ENCODE results near the gene TTC9.
A peak's percentile ranks its signal among the peaks of the same experiment; 100 is the strongest.

TTC9 gene

GRCh38 chr14:70683983-70684382 is 42.3 kb downstream of the TTC9 start:
- no peak for DNase-seq

GRCh38 chr14:70685474-70686197 is 43.9 kb downstream of the TTC9 start:
- DNase-seq: no peak

DNA sequence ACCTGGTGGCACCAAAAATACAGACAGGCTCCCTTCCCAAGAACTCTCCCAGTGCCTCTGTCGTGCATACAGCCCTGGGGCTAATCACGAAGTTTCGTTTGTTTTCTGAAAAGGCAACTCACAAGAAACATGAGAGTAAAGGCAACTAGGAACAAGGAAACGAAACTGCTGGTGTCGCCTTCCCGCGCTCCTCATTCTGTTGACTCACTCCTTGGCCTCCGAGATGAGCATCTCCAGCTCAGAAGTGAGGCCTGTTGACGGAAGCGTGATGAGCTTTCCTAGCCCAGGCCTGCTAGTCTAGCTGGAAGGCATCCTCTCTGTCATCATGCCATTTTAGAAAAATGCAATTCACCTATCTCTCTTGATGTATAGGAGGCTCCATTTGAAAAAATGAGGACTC is 50.5 kb downstream of the TTC9 start:
- no peak for DNase-seq

DNA sequence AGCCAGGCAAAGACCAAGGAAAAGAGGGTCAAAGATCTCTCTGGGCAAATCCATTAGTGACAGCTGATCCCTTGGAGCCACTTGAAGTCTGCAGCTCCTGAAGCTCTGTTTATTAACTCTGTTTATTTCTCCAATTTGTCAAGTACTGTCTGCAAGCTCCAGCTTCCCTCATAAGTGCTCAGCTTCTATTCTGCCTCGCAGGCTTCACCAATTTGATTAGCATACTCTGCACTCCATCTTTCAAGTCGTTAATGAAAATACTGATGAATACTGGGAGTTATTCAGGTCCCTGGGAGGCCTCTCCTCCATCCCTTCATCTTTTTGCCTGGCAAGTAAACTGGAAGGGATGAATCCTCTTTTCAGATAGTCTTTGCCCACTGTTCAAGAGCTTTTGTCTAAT is 54.3 kb downstream of the TTC9 start:
- DNase-seq: no peak

- DNase-seq: no peak
These were observed 56.0 kb downstream of the TTC9 start for GRCh38 chr14:70697701-70698100.

- DNase-seq: no peak
These were observed 56.6 kb downstream of the TTC9 start for GRCh38 chr14:70698288-70698687.

DNA sequence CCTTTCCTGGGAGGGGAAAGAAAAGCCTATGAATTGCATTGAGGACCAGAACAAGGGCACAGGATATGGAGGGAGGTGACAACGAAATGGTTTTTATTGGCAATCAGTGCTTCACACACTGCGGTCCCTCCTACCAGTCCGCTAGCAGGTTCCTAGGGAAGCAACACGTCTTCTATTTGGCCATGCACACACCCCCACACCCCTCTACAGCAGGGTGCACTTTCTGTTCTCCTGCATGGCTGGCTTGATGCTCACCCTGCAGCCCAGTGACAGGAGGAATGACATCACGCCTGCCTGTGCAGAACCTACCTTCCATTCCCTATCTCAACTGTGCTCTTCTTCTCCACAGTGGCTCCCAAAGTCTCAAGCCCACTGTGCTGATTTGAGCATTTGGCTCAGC is 57.9 kb downstream of the TTC9 start:
- DNase-seq: no peak

GRCh38 chr14:70700955-70701585 is 59.4 kb downstream of the TTC9 start:
- DNase-seq: no peak

DNA sequence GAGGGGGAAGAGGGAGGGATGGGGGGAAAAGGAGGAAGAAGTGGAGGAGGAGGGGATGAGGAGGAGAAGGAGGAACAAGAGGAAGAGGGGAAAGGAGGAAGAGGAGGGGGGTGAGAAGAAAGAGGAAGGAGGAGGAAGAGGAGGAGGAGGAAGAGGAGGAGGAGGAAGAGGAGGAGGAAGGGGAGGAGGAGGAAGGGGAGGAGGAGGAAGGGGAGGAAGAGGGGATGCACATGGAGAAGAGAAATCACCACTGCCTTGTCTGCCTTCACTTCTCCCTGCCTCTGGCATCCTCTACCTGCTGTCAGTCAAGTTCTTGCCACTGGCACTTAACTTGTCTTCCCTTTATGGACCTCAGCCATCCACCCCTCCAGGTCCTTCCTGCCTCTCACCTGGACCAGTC is 59.9 kb downstream of the TTC9 start:
- DNase-seq: no peak

DNA sequence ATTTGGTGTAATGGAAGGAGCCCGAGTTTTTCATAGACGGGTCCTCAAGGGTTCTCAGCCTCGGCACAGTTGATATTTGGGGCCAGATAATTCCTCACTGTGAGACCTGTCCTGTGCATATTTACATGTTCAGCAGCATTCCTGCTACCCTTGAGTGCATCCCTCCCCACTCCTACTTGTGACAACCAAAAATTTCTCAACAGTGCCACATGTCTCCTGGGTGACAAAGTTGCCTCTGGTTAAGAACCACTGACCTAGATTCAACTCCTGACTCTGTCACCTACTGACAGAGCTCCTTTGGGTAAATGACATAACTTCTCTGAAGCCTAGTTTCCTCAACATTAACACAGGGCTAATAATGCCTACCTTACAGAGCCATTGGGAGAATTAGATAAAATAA is 60.4 kb downstream of the TTC9 start:
- no peak for DNase-seq

GRCh38 chr14:70703621-70704168 is 62.0 kb downstream of the TTC9 start:
- DNase-seq: peak; percentile 25

- no peak for DNase-seq
These were observed 63.2 kb downstream of the TTC9 start for GRCh38 chr14:70704960-70705359.

DNA sequence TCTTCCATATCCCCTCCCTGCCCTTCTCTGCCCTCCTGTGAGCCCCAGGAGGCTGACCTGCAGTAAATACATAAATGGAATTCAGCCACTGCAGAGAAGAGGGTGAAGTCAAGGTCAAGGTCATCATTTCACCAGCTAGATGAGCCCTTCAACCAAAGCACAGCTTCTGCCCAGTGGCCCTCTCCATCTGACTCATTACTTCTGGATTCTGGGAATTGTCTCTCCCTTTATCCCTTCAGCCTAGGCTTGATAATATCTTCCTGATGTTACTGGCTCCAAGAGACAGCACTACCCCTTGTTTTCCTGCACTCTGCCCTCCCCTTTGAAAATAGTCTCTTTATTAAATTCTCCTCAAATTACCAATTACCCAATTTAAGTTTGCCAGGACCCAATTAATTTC is 64.5 kb downstream of the TTC9 start:
- DNase-seq: no peak

DNA sequence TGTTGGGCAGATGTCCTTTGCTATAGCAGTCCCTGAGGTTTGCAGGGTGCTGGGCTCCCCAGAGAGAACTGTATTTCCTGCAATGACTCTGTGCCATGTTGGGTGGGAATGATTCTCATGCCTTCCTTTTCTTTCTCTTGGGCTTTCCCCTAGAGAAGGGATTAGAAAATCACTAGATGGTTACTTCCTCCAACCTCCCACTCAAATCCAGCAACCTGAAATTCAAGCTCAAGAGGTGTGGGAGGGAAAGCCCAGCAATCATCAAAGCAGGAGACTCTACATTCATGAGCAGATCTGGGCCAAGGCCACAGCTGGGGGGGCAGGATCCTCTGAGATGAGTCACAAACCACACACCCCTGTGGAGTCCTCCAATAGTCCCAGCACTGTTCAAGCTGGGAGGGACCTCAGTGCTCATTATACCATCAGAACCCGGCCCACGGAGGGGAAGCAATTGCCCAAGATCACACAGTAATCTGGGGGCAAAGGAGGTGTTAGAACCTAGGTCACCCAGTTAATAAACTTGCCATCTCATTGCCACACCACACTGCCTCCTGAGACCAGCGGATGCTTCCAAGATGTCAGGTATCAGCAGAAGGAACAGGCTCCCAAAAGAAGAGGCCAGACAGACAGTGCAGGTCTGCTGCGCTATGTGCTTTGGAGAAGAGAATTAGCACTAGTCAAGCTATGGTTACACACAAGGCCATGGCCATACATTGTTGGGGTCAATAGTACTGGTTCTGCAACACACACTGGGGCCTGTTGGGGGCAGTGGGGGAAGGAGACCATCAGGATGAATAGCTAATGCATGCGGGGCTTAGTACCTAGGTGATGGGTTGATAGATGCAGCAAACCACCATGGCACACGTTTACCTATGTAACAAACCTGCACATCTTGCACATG is 65.7 kb downstream of the TTC9 start:
- no peak for DNase-seq

GRCh38 chr14:70708717-70709570 is 67.2 kb downstream of the TTC9 start:
- DNase-seq: no peak

DNA sequence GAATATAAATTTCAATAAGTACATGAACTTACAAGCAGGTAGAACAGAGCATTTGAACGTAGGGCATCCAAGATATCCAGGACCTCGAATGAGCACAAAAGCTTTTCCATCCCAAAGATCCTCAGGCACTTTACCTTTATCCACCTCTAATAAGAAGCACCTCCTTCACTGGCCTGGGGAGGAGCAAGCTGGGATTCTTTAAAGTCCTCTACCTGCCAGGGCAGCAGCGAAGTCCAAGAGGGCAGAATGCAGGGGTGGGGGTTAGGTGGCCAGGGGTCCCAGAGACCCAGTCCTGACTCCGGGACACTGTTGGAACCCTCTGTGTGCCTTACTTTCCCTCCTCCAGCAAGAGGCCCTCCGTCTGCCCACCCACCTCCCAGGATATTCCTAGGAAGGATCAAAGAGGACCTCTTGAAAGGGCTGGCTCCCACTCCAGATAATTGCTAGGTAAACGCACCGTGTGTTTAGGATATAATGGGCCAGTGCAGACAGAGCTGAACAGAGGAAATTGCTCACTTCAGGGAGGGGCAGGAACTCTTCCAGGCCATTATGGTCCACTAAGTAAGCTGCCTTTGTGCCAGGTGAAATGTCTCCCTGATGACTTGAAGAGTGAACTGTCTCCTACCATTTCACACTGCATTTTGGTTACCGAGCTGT is 68.1 kb downstream of the TTC9 start:
- DNase-seq: no peak

GRCh38 chr14:70711451-70711850 is 69.7 kb downstream of the TTC9 start:
- no peak for DNase-seq

DNA sequence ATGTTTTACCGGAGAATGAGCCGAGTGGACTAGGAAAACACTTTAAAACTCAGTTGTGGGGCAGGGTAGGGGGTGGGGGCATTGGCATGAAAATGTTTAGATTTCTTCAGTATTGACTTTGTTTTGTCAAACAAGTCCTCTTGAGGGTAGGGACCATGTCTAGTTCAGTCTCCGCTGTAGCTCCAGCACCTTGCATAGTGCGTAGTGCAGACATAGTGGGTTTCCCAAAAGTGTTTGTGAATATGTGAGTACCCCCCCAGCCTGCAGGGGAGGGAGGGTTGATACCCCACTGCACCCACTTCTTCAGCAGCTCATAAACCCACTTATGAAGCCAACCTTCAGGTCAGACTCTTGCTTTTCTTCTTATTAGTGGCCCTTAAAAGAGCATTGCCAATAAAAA is 71.4 kb downstream of the TTC9 start:
- no peak for DNase-seq

GRCh38 chr14:70713511-70713916 is 71.8 kb downstream of the TTC9 start:
- DNase-seq: no peak

- DNase-seq: peak; percentile 81
These were observed 72.4 kb downstream of the TTC9 start for GRCh38 chr14:70714055-70714550.

DNA sequence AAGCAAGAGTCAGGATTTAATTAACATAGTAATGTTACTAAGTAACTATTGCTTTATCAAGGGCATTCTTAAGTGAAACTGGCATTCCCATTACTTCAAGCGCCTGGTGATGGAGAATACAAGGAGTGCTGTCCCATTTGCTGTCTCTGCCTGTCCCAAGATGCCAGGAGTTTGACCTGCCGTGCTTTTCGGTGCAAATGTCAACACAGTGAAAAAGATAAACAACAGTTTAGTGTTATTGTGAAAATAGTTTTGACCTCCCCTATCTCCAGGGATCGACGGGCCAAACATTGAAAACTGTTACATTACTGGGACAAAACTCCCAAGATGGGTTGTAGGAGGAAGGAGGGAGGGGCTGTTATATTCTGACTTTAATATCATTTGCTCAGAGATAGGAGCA is 74.8 kb downstream of the TTC9 start:
- no peak for DNase-seq

DNA sequence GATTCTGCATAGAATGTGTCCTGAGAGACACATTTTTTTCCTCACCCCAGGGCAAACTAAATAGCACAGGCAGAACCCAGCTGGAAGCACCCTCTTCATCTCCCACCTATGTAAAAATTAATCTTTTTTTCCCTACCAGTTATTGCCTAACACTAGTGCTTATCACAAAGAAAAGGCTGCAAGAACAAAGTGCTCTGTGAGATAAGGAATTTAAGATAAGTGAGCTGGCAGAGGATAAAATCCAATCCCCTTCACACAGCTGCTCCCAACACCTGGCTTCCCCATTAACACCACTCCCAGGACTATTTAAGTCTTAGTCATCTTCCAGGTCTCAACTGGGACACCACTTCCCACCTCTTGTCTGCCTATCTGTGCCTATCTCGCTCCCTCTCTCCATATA is 75.2 kb downstream of the TTC9 start:
- DNase-seq: peak; percentile 39

Data from NCI-H2171 treated with DMSO at 0.1 percent for 48 hours (cell line).